Calu3 (cell line): ENCODE data around the gene KANSL1. TPM values are rescaled to one million over a fixed set of nuclear protein-coding genes. Genes with fewer than 3 reads are reported as not detected.

ENCODE experiments used
- BruUV-seq: library from RNA; stranded (reverse); fragments of 400-500 nt; replicated peaks from 2 replicates; lab custom pipeline; 2021; lab: Mats Ljungman, UMichigan
- CTCF ChIA-PET: fragments of 300-600 bp; sonication (Branson Sonifier 250); formaldehyde crosslinking; loops from one replicate; lab custom pipeline; 2022; ENCODE audit warnings: antibody characterized with exemption; lab: Charles Lee
- DNase-seq: peaks from one replicate; pipeline ENCODE4 v3.0.0; 2022
- H3K27ac Mint-ChIP-seq: one replicate; pipeline ENCODE4 v1.8.0; 2022; ENCODE audit warnings: mixed read lengths; ENCODE audit not compliant: unreplicated experiment
- H3K27me3 Mint-ChIP-seq: one replicate; pipeline ENCODE4 v1.8.0; 2022; ENCODE audit warnings: mixed read lengths; ENCODE audit not compliant: unreplicated experiment
- H3K36me3 Mint-ChIP-seq: one replicate; pipeline ENCODE4 v1.8.0; 2022; ENCODE audit warnings: mild to moderate bottlenecking, moderate library complexity, mixed read lengths; ENCODE audit not compliant: insufficient read depth, unreplicated experiment
- H3K4me1 Mint-ChIP-seq: one replicate; pipeline ENCODE4 v1.8.0; 2022; ENCODE audit warnings: mild to moderate bottlenecking, low read depth, mixed read lengths; ENCODE audit not compliant: unreplicated experiment
- H3K4me3 Mint-ChIP-seq: one replicate; pipeline ENCODE4 v1.8.0; 2022; ENCODE audit warnings: mild to moderate bottlenecking, low read depth, moderate library complexity, mixed read lengths; ENCODE audit not compliant: unreplicated experiment
- H3K9me3 Mint-ChIP-seq: one replicate; pipeline ENCODE4 v1.8.0; 2022; ENCODE audit warnings: low read depth, mixed read lengths; ENCODE audit not compliant: unreplicated experiment
- intact Hi-C: fragments of 100-400 bp; cut with micrococcal nuclease; formaldehyde crosslinking; loops from one replicate; pipeline ENCODE4 v1.10.0; 2022; ENCODE audit not compliant: unreplicated experiment
- total RNA-seq: library from RNA; stranded (reverse); gene quantifications from 2 replicates; pipeline ENCODE4 v1.2.3, GENCODE V29; 2022
- TF ChIP-seq, protein P1 (sequence below): fragments of 200-600 bp; IDR thresholded peaks from one replicate; pipeline ENCODE4 v1.8.0; 2022; ENCODE audit warnings: antibody characterized with exemption; ENCODE audit not compliant: unreplicated experiment

KANSL1 gene
- total RNA-seq, 1 experiment from 2014 or later: 190 TPM

DNA sequence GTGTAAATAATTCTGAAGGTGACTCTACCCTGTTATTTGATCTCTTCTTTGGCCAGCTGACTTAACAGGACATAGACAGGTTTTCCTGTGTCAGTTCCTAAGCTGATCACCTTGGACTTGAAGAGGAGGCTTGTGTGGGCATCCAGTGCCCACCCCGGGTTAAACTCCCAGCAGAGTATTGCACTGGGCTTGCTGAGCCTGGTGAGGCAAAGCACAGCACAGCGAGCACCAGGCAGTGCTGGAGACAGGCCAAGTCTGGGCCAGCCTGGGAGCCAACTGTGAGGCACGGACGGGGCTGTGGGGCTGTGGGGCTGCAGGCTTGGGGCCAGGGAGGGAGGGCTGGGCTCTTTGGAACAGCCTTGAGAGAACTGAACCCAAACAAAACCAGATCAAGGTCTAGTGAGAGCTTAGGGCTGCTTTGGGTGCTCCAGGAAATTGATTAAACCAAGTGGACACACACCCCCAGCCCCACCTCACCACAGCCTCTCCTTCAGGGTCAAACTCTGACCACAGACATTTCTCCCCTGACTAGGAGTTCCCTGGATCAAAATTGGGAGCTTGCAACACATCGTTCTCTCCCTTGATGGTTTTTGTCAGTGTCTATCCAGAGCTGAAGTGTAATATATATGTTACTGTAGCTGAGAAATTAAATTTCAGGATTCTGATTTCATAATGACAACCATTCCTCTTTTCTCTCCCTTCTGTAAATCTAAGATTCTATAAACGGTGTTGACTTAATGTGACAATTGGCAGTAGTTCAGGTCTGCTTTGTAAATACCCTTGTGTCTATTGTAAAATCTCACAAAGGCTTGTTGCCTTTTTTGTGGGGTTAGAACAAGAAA is 189.1 kb downstream of the KANSL1 start:
- TF ChIP-seq, protein P1, sequence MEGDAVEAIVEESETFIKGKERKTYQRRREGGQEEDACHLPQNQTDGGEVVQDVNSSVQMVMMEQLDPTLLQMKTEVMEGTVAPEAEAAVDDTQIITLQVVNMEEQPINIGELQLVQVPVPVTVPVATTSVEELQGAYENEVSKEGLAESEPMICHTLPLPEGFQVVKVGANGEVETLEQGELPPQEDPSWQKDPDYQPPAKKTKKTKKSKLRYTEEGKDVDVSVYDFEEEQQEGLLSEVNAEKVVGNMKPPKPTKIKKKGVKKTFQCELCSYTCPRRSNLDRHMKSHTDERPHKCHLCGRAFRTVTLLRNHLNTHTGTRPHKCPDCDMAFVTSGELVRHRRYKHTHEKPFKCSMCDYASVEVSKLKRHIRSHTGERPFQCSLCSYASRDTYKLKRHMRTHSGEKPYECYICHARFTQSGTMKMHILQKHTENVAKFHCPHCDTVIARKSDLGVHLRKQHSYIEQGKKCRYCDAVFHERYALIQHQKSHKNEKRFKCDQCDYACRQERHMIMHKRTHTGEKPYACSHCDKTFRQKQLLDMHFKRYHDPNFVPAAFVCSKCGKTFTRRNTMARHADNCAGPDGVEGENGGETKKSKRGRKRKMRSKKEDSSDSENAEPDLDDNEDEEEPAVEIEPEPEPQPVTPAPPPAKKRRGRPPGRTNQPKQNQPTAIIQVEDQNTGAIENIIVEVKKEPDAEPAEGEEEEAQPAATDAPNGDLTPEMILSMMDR: no peak
- peaks cover 19% of the 10 kb centered on the region for H3K4me1 Mint-ChIP-seq
- DNase-seq: peak; percentile 62
- CTCF ChIA-PET: interaction anchor here (1.1 to 2.2 kb wide), 4 partner anchors 40 to 209 kb away, joined by 4 to 21 read pairs (median 11); partner anchors contain the start of gene KANSL1
- no peak overlapping the region for H3K27ac Mint-ChIP-seq
- intact Hi-C loops: loop anchor here (5.0 to 10.0 kb wide), 3 partner anchors 38 to 281 kb away; partner anchors contain the start of gene KANSL1
- peaks cover 17% of the 10 kb centered on the region for H3K27me3 Mint-ChIP-seq
- peaks cover 5% of the 10 kb centered on the region for H3K9me3 Mint-ChIP-seq
- no TSS peak for BruUV-seq
- H3K4me3 Mint-ChIP-seq: no peak overlapping the region
- H3K36me3 Mint-ChIP-seq: no peaks in the 10 kb centered on the region

DNA sequence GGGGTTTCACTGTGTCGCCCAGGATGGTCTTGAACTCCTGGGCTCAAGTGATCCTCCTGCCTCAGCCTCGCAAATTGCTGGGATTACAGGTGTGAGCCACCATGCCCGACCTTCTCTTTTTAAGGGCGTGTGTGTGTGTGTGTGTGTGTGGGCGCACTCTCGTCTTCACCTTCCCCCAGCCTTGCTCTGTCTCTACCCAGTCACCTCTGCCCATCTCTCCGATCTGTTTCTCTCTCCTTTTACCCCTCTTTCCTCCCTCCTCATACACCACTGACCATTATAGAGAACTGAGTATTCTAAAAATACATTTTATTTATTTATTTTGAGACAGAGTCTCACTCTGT is 190.3 kb downstream of the KANSL1 start:
- Mint-ChIP-seq H3K9me3 (peaks cover 5% of the 10 kb centered on the region), H3K27ac (no peak overlapping the region), H3K36me3 (no peaks in the 10 kb centered on the region), H3K4me1 (peaks cover 19% of the 10 kb centered on the region), H3K4me3 (no peak overlapping the region), H3K27me3 (peaks cover 14% of the 10 kb centered on the region)
- no TSS peak for BruUV-seq
- no peak for DNase-seq
- CTCF ChIA-PET: interaction anchor here (0.6 to 1.8 kb wide), 4 partner anchors 41 to 210 kb away, joined by 5 to 21 read pairs (median 8); partner anchors contain the start of gene KANSL1
- intact Hi-C loops: loop anchor here (1.0 to 10.0 kb wide), 4 partner anchors 39 to 282 kb away; partner anchors contain the start of gene KANSL1
- TF ChIP-seq, protein P1: no peak

GRCh38 chr17:46002311-46002972 is 190.8 kb downstream of the KANSL1 start:
- TF ChIP-seq, protein P1: peak; percentile 99
- peak; percentile 87 for DNase-seq
- BruUV-seq: no TSS peak
- H3K4me3 Mint-ChIP-seq: no peak overlapping the region
- H3K36me3 Mint-ChIP-seq: no peaks in the 10 kb centered on the region
- intact Hi-C loops: loop anchor here (1.0 to 10.0 kb wide), 4 partner anchors 40 to 282 kb away; partner anchors contain the start of gene KANSL1
- CTCF ChIA-PET: interaction anchor here (0.6 to 1.8 kb wide), 5 partner anchors 20 to 210 kb away, joined by 3 to 8 read pairs (median 5); partner anchors contain the start of gene KANSL1
- H3K9me3 Mint-ChIP-seq: peaks cover 5% of the 10 kb centered on the region
- H3K4me1 Mint-ChIP-seq: peaks cover 19% of the 10 kb centered on the region
- no peak overlapping the region for H3K27ac Mint-ChIP-seq
- peaks cover 14% of the 10 kb centered on the region for H3K27me3 Mint-ChIP-seq
